Uterus (tissue), 2 donors: ENCODE results near the gene KLHL14.

Experiments
- POLR2A ChIP-seq, 2 donors: fragments of 450-650 bp; IDR thresholded peaks; one replicate each; pipeline ENCODE4 v1.6.1; 2016; ENCODE audit warnings: antibody characterized with exemption in 2 of 2, mild to moderate bottlenecking in 1 of 2, moderate library complexity in 1 of 2
- TF ChIP-seq, protein P1 (sequence below), 4 experiments: fragments of 200-600 bp in 2 of 4; fragments of 450-650 bp in 2 of 4; sonication (generic) in 2 of 4; IDR thresholded peaks; one replicate each; pipeline ENCODE4 v1.5.1; 2016 to 2019; ENCODE audit warnings: antibody characterized with exemption in 4 of 4, mild to moderate bottlenecking in 2 of 4, moderate library complexity in 1 of 4

DNA sequence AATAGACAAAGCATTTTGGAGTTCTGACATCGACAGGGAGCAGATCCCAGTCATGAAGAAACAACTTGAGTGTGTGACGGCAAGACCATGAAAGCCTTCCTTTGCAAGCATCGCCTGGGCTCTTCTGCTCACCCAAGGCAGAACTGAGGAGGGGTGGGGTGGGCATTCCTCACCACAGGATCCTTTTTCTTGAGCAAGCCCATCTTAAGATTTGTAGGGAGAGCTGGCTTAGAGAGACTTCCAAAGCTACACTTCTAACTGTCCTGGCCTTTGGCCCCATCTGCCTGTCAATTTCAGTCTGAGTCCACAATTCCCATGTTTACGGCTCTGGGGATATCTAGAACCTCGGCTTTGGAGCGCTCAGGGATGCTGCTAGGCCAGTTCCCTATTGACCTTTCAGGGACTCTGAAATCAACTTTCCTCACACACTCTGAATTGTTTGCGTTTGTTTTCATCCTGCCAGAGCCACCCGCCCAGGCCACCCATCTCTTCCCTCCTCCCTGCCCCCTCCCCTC lies 3.7 kb downstream of the KLHL14 start:
- TF ChIP-seq POLR2A (IDR thresholded peaks at IDR 0.05), result no peak
- TF ChIP-seq, protein P1, sequence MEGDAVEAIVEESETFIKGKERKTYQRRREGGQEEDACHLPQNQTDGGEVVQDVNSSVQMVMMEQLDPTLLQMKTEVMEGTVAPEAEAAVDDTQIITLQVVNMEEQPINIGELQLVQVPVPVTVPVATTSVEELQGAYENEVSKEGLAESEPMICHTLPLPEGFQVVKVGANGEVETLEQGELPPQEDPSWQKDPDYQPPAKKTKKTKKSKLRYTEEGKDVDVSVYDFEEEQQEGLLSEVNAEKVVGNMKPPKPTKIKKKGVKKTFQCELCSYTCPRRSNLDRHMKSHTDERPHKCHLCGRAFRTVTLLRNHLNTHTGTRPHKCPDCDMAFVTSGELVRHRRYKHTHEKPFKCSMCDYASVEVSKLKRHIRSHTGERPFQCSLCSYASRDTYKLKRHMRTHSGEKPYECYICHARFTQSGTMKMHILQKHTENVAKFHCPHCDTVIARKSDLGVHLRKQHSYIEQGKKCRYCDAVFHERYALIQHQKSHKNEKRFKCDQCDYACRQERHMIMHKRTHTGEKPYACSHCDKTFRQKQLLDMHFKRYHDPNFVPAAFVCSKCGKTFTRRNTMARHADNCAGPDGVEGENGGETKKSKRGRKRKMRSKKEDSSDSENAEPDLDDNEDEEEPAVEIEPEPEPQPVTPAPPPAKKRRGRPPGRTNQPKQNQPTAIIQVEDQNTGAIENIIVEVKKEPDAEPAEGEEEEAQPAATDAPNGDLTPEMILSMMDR (IDR thresholded peaks at IDR 0.05), result no peak
